Stomach smooth muscle (tissue), 2 donors: ENCODE data around the gene UGT1A8.
"Not testable (repeated sequence)": the region's sequence is repeated elsewhere in the genome, so short reads cannot be mapped to it uniquely, and the experiment has no call there.

ENCODE experiments used
- H3K27ac ChIP-seq: one replicate; pipeline ENCODE4 v1.7.0; 2013; ENCODE audit warnings: mild to moderate bottlenecking, low read length, inconsistent platforms
- H3K27me3 ChIP-seq, 2 donors: one replicate each; pipeline ENCODE4 v1.7.0; 2013; ENCODE audit warnings: low read length in 2 of 2; ENCODE audit not compliant: insufficient read depth in 2 of 2, control insufficient read depth in 1 of 2
- H3K36me3 ChIP-seq, 2 donors: one replicate each; pipeline ENCODE4 v1.7.0; 2013; ENCODE audit warnings: low read length in 2 of 2; ENCODE audit not compliant: control insufficient read depth in 2 of 2, insufficient read depth in 2 of 2
- H3K4me1 ChIP-seq: one replicate; pipeline ENCODE4 v1.7.0; 2013; ENCODE audit warnings: low read length; ENCODE audit not compliant: control insufficient read depth, insufficient read depth
- H3K4me3 ChIP-seq, 2 donors: one replicate each; pipeline ENCODE4 v1.7.0; 2013; ENCODE audit warnings: low read length in 2 of 2
- H3K9ac ChIP-seq, 2 donors: one replicate each; pipeline ENCODE4 v1.7.0; 2013; ENCODE audit warnings: low read length in 2 of 2, mild to moderate bottlenecking in 1 of 2
- H3K9me3 ChIP-seq, 2 donors: one replicate each; pipeline ENCODE4 v1.7.0; 2013; ENCODE audit warnings: low read length in 2 of 2; ENCODE audit not compliant: control insufficient read depth in 2 of 2
- donor health status: healthy.
- donor health status: Pancreatic carcinoma.

The UGT1A8 gene

GRCh38 chr2:233617476-233617875 lies at the start of gene UGT1A8:
Gene UGT1A8, plus strand, starts transcription at chr2:233617633. Its CDS starts 75 bp downstream, at chr2:233617708.
- not testable (repeated sequence) for H3K4me3 ChIP-seq, H3K9ac ChIP-seq

DNA sequence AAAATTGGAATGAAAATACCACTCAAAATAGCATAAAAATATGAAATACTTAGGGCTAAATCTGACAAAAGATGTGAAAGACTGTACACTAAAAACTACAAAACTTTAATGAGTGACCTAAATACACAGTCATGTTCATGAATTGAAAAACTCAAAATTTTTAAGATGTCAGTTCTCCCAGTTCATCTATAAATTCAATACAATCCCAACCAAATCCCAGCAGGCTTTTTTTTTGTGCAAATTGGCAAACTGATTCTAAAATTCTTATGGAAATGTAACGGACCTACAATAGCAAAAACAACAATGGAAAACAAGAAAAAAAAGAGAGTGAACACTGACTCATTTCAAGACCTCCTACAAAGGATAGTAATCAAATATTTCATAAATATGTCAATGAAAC lies 46.4 kb upstream of the UGT1A8 start:
- Histone ChIP-seq H3K4me3 (no peak overlapping the region), H3K4me1 (no peaks in the 10 kb centered on the region), H3K27ac (no peak overlapping the region), H3K27me3 (no peaks in the 10 kb centered on the region), H3K9me3 (no peaks in the 10 kb centered on the region), H3K9ac (no peak overlapping the region), H3K36me3 (no peaks in the 10 kb centered on the region)

More at GRCh38 chr2:233617476-233617875, at the start of gene UGT1A8:
- not testable (repeated sequence) for H3K9me3 ChIP-seq, H3K27me3 ChIP-seq, H3K27ac ChIP-seq, H3K4me1 ChIP-seq, H3K36me3 ChIP-seq

- Histone ChIP-seq H3K9ac (no peak overlapping the region), H3K36me3 (no peaks in the 10 kb centered on the region), H3K4me1 (no peaks in the 10 kb centered on the region), H3K9me3 (no peaks in the 10 kb centered on the region), H3K27ac (no peak overlapping the region), H3K4me3 (no peak overlapping the region), H3K27me3 (no peaks in the 10 kb centered on the region)
Measured at GRCh38 chr2:233571462-233571861, 46.0 kb upstream of the UGT1A8 start.

DNA sequence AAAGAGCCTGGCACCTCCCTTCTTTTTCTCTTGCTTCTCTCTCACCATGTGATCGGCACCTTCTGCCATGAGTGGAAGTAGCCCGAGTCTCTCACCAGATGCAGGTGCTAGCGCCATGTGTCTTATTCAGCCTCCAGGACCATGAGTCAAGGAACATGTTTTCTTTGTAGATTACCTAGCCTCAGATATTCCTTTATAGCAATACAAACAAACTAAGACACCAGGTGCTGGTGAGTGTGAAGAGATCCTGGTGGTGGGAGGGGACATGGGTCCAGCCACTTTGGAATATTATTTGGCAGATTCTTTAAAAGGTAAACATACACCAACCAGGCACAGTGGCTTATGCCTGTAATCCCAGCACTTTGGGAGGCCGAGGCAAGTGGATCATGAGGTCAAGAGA lies 45.0 kb upstream of the UGT1A8 start:
- H3K36me3 ChIP-seq = no peaks in the 10 kb centered on the region
- no peak overlapping the region for H3K4me3 ChIP-seq
- H3K9me3 ChIP-seq = no peaks in the 10 kb centered on the region
- H3K9ac ChIP-seq = no peak overlapping the region
- H3K4me1 ChIP-seq = no peaks in the 10 kb centered on the region
- no peak overlapping the region for H3K27ac ChIP-seq
- H3K27me3 ChIP-seq = no peaks in the 10 kb centered on the region

DNA sequence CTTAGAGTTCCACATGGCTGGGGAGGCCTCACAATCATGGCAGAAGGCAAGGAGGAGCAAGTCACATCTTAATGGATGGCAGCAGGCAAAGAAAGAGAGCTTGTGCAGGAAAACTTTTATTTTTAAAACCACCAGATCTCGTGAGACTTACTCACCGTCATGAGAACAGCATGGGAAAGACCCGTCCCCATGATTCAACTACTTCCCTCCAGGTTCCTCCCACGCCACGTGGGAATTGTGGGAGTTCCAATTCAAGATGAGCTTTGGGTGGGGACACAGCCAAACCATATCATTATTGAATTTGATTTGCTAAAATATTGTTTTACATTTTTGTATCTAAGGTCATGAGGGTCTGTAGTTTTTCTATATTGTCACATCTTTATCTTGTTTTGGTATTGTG lies 40.1 kb upstream of the UGT1A8 start:
- not testable (repeated sequence) for H3K4me3 ChIP-seq

GRCh38 chr2:233583217-233583965 lies 34.0 kb upstream of the UGT1A8 start:
- H3K27ac ChIP-seq, H3K4me3 ChIP-seq, H3K27me3 ChIP-seq: not testable (repeated sequence)

More for the DNA sequence above, 40.1 kb upstream of the UGT1A8 start:
- not testable (repeated sequence) for H3K36me3 ChIP-seq, H3K27ac ChIP-seq, H3K4me1 ChIP-seq, H3K9me3 ChIP-seq, H3K9ac ChIP-seq, H3K27me3 ChIP-seq

DNA sequence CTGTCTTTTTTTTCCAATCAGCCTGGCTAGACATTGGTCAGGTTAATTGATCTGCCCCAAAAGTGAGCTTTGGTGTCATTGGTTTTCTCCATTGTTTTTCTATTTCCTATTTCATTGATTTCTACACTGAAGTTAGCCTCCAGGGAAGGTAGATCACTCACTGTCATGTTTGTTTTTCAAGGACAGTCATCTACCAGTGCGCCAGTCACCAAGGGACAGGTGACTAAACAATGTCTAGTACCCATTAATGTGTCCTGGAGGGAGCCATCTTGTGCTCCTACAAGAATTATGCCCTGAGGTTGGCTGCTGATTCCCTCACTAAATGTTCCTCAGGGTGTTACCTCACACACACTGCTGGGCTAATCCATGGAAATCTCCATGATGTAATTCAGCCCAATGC lies 33.2 kb upstream of the UGT1A8 start:
- no peak overlapping the region for H3K9ac ChIP-seq
- no peaks in the 10 kb centered on the region for H3K9me3 ChIP-seq
- H3K36me3 ChIP-seq = no peaks in the 10 kb centered on the region
- peaks cover 3% of the 10 kb centered on the region in 2 donors for H3K27me3 ChIP-seq
- no peaks in the 10 kb centered on the region for H3K4me1 ChIP-seq
- H3K4me3 ChIP-seq = no peak overlapping the region
- H3K27ac ChIP-seq = no peak overlapping the region

More at GRCh38 chr2:233583217-233583965, 34.0 kb upstream of the UGT1A8 start:
- H3K36me3 ChIP-seq, H3K9me3 ChIP-seq, H3K9ac ChIP-seq, H3K4me1 ChIP-seq: not testable (repeated sequence)

GRCh38 chr2:233588400-233588799 lies 29.0 kb upstream of the UGT1A8 start:
- no peak overlapping the region for H3K9ac ChIP-seq
- no peak overlapping the region for H3K4me3 ChIP-seq
- H3K4me1 ChIP-seq = no peaks in the 10 kb centered on the region
- H3K36me3 ChIP-seq = no peaks in the 10 kb centered on the region
- H3K9me3 ChIP-seq = no peaks in the 10 kb centered on the region
- no peak overlapping the region for H3K27ac ChIP-seq
- H3K27me3 ChIP-seq = peaks cover 3 to 4% of the 10 kb centered on the region in 2 donors

GRCh38 chr2:233592706-233593105 lies 24.7 kb upstream of the UGT1A8 start:
- H3K4me3 ChIP-seq, H3K9ac ChIP-seq, H3K36me3 ChIP-seq, H3K27me3 ChIP-seq, H3K27ac ChIP-seq, H3K9me3 ChIP-seq, H3K4me1 ChIP-seq: not testable (repeated sequence)

DNA sequence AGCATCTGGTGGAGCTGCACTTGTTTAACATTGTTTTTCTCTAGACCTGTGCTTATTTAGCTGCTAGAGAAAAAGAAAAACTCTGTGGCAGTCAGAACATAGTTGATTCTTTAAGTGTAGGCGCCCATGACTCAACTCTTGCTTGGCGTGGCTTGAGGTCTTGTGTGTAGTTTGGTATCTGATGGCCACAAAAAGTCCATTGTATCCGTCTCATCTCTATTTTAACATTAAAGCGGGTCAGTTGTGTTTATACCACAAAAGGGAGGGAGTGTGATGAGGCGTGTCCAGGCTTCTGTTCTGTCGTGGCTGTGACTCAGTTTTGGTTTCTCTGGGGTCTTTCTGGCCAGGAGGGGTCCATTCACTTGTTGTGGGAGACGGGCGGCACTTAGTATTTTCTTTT lies 24.2 kb upstream of the UGT1A8 start:
- peaks cover 0 to 2% of the 10 kb centered on the region in 2 donors for H3K27me3 ChIP-seq

DNA sequence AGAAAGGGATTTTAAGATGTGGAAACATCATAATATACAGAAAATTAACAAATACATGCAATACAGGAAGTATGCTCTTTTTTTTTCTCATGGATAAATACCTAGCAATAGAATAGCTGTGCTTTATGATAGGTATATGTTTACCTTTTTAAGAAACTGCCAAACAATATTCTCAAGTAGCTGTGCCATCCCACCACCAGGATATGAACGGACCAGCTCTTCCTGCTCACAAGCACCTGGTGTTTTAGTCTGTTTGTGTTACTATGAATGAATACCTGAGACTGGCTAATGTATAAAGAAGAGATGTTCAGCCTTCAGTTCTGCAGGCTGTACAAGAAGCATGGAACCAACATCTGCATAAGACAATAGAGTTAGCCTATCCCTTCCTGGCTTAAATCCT lies 19.9 kb upstream of the UGT1A8 start:
- Histone ChIP-seq H3K36me3 (no peaks in the 10 kb centered on the region), H3K9me3 (no peaks in the 10 kb centered on the region), H3K27me3 (peaks cover 0 to 2% of the 10 kb centered on the region in 2 donors), H3K9ac (no peak overlapping the region), H3K4me1 (no peaks in the 10 kb centered on the region), H3K27ac (no peak overlapping the region), H3K4me3 (no peak overlapping the region)

More for the DNA sequence above, 24.2 kb upstream of the UGT1A8 start:
- Histone ChIP-seq H3K27ac (no peak overlapping the region), H3K9me3 (no peaks in the 10 kb centered on the region), H3K9ac (no peak overlapping the region), H3K4me3 (no peak overlapping the region), H3K4me1 (no peaks in the 10 kb centered on the region), H3K36me3 (no peaks in the 10 kb centered on the region)
